AML-193 (cell line): ENCODE measurements around the gene UCMA.
"Not testable (repeated sequence)": the region's sequence is repeated elsewhere in the genome, so short reads cannot be mapped to it uniquely, and the experiment has no call there.

Experiments used
- DNase-seq, 2 experiments: peaks; one replicate each; lab custom pipeline; 2025; lab: John Stamatoyannopoulos, UW

Gene UCMA

GRCh38 chr10:13234172-13234571, at the start of gene UCMA:
Gene UCMA, minus strand, starts transcription at chr10:13234374. Its CDS starts 116 bp downstream, at chr10:13234258.
- DNase-seq, result no peak

- not testable (repeated sequence) for DNase-seq
Observed at GRCh38 chr10:13282348-13282747, 48.2 kb upstream of the UCMA start.

GRCh38 chr10:13276749-13277365, 42.7 kb upstream of the UCMA start:
- DNase-seq, result no peak

- DNase-seq, result not testable (repeated sequence)
Observed at GRCh38 chr10:13276146-13276545, 42.0 kb upstream of the UCMA start.

GRCh38 chr10:13272164-13272571, 38.0 kb upstream of the UCMA start:
- no peak for DNase-seq

- DNase-seq, result peak; percentile 5 to 9
Observed at GRCh38 chr10:13271552-13272163, 37.5 kb upstream of the UCMA start.

GRCh38 chr10:13270877-13271551, 36.8 kb upstream of the UCMA start:
- DNase-seq, result no peak

GRCh38 chr10:13268841-13269240, 34.7 kb upstream of the UCMA start:
- no peak for DNase-seq

GRCh38 chr10:13268310-13268709, 34.1 kb upstream of the UCMA start:
- DNase-seq, result no peak

- DNase-seq, result no peak
Observed at GRCh38 chr10:13263591-13263990, 29.4 kb upstream of the UCMA start.

- no peak for DNase-seq
Observed at GRCh38 chr10:13262433-13262832, 28.3 kb upstream of the UCMA start.

- DNase-seq, result no peak
Observed at GRCh38 chr10:13257621-13258140, 23.5 kb upstream of the UCMA start.

- no peak for DNase-seq
Observed at GRCh38 chr10:13256627-13257026, 22.5 kb upstream of the UCMA start.

- no peak for DNase-seq
Observed at GRCh38 chr10:13253726-13254125, 19.6 kb upstream of the UCMA start.

GRCh38 chr10:13247784-13248183, 13.6 kb upstream of the UCMA start:
- no peak for DNase-seq

GRCh38 chr10:13247246-13247645, 13.1 kb upstream of the UCMA start:
- no peak for DNase-seq

- not testable (repeated sequence) for DNase-seq
Observed at GRCh38 chr10:13242260-13242659, 8.1 kb upstream of the UCMA start.

GRCh38 chr10:13241613-13242012, 7.4 kb upstream of the UCMA start:
- DNase-seq, result no peak

- DNase-seq, result no peak
Observed at GRCh38 chr10:13239923-13240322, 5.7 kb upstream of the UCMA start.

- DNase-seq, result no peak
Observed at GRCh38 chr10:13238271-13239077, 4.3 kb upstream of the UCMA start.

- no peak for DNase-seq
Observed at GRCh38 chr10:13236638-13237037, 2.5 kb upstream of the UCMA start.

- not testable (repeated sequence) for DNase-seq
Observed at GRCh38 chr10:13234736-13235135, 562 bp upstream of the UCMA start.
